Fibroblast of lung (primary cell): ENCODE data around the gene CCL25.

Experiments used
- EZH2 ChIP-seq: IDR thresholded peaks from 2 replicates; pipeline ENCODE4 v1.5.1; 2012; ENCODE audit warnings: low read length, control low read depth, mild to moderate bottlenecking; ENCODE audit errors: missing control alignments
- TF ChIP-seq, protein P1 (sequence below), 2 donors: IDR thresholded peaks in 1 of 2; conservative IDR thresholded peaks in 1 of 2; 1 replicate in 1 of 2; 2 replicates in 1 of 2; pipeline ENCODE4 v1.5.1; 2011 to 2012; ENCODE audit warnings: low read length in 2 of 2, control low read depth in 1 of 2, inconsistent platforms in 1 of 2, low read depth in 1 of 2, mild to moderate bottlenecking in 1 of 2

- TF ChIP-seq, protein P1, sequence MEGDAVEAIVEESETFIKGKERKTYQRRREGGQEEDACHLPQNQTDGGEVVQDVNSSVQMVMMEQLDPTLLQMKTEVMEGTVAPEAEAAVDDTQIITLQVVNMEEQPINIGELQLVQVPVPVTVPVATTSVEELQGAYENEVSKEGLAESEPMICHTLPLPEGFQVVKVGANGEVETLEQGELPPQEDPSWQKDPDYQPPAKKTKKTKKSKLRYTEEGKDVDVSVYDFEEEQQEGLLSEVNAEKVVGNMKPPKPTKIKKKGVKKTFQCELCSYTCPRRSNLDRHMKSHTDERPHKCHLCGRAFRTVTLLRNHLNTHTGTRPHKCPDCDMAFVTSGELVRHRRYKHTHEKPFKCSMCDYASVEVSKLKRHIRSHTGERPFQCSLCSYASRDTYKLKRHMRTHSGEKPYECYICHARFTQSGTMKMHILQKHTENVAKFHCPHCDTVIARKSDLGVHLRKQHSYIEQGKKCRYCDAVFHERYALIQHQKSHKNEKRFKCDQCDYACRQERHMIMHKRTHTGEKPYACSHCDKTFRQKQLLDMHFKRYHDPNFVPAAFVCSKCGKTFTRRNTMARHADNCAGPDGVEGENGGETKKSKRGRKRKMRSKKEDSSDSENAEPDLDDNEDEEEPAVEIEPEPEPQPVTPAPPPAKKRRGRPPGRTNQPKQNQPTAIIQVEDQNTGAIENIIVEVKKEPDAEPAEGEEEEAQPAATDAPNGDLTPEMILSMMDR (conservative IDR thresholded peaks at IDR 0.05 in 1 of 2, IDR thresholded peaks at IDR 0.05 in 1 of 2; ENCODE audit: low read depth in 1 of 2, low read length in 2 of 2), result no peak
- TF ChIP-seq EZH2, result no peak
Measured at GRCh38 chr19:8095354-8095886, 42.9 kb downstream of the CCL25 start.
